Sigmoid colon (tissue), 7 donors: Measurements from ENCODE around the gene SCLY. TPM values are rescaled to one million over a fixed set of nuclear protein-coding genes. Genes with fewer than 3 reads are reported as not detected.

Source experiments
- DNase-seq: peaks from one replicate; pipeline ENCODE4 v3.0.0-alpha.2; 2019
- H3K27ac ChIP-seq, 4 donors: fragments of 200-600 bp; sonication (generic); one replicate each; pipeline ENCODE4 v1.5.1; 2016 to 2019; ENCODE audit warnings: mild to moderate bottlenecking in 1 of 4
- H3K27me3 ChIP-seq, 3 donors: fragments of 200-600 bp; sonication (generic); one replicate each; pipeline ENCODE4 v1.5.1; 2019; ENCODE audit warnings: mild to moderate bottlenecking in 1 of 3
- H3K36me3 ChIP-seq, 4 donors: fragments of 200-600 bp; sonication (generic); one replicate each; pipeline ENCODE4 v1.5.1; 2016 to 2019
- H3K4me1 ChIP-seq, 4 donors: fragments of 200-600 bp; sonication (generic); one replicate each; pipeline ENCODE4 v1.5.1; 2017 to 2019
- H3K4me3 ChIP-seq, 4 donors: fragments of 200-600 bp; sonication (generic); one replicate each; pipeline ENCODE4 v1.5.1; 2017 to 2019; ENCODE audit warnings: mild to moderate bottlenecking in 2 of 4, moderate library complexity in 1 of 4
- H3K9me3 ChIP-seq, 4 donors: fragments of 200-600 bp in 3 of 4; sonication (generic) in 3 of 4; one replicate each; pipeline versions ENCODE4 v1.5.1 to v1.6.1; 2013 to 2019
- EP300 ChIP-seq, 4 donors: sonication (generic); formaldehyde crosslinking; IDR thresholded peaks; one replicate each; pipeline ENCODE4 v1.6.1; 2017; ENCODE audit warnings: antibody characterized with exemption in 4 of 4
- POLR2A ChIP-seq, 2 donors: fragments of 450-650 bp; IDR thresholded peaks; one replicate each; pipeline ENCODE4 v1.6.1; 2016; ENCODE audit warnings: antibody characterized with exemption in 2 of 2, mild to moderate bottlenecking in 2 of 2, moderate library complexity in 2 of 2
- POLR2AphosphoS5 ChIP-seq, 4 donors: sonication (generic); formaldehyde crosslinking; IDR thresholded peaks; one replicate each; pipeline ENCODE4 v1.6.1; 2017; ENCODE audit warnings: antibody characterized with exemption in 4 of 4
- WGBS, 2 donors: extraction: QIAGEN DNeasy Blood & Tissue Kit; methylation state at CpG; one replicate each; pipeline ENCODE4 v1.1.7; 2013; 5-methylcytosine and 5-hydroxymethylcytosine counted together
- intact Hi-C: fragments of 100-400 bp; cut with DNase I; formaldehyde crosslinking; loops from one replicate; pipeline ENCODE4 v1.15.1; 2023
- polyA plus RNA-seq, 3 donors: library from polyadenylated mRNA; stranded (reverse); fragments of 200-250 nt; gene quantifications; one replicate each; pipeline ENCODE4 v1.2.3, GENCODE V29; 2013
- total RNA-seq, 4 donors: library from RNA; depleted of rRNA; stranded (reverse); fragments of >200 nt; gene quantifications; one replicate each; pipeline ENCODE4 v1.1.0, GENCODE V29; 2016
- TF ChIP-seq, protein P1 (sequence below), 4 experiments: fragments of 450-650 bp in 3 of 4; fragments of 200-600 bp in 1 of 4; IDR thresholded peaks; one replicate each; pipeline ENCODE4 v1.5.1; 2016 to 2019; ENCODE audit warnings: antibody characterized with exemption in 4 of 4, mild to moderate bottlenecking in 3 of 4, moderate library complexity in 2 of 4
- donor health status: healthy with polysubstance abuse.
- donor health status: Bipolar disorder and iron deficiency.
- donor health status: healthy.

The SCLY gene
- total and polyA plus RNA-seq, 7 donors, result 5.4 to 19.5 (median 10.9) TPM

DNA sequence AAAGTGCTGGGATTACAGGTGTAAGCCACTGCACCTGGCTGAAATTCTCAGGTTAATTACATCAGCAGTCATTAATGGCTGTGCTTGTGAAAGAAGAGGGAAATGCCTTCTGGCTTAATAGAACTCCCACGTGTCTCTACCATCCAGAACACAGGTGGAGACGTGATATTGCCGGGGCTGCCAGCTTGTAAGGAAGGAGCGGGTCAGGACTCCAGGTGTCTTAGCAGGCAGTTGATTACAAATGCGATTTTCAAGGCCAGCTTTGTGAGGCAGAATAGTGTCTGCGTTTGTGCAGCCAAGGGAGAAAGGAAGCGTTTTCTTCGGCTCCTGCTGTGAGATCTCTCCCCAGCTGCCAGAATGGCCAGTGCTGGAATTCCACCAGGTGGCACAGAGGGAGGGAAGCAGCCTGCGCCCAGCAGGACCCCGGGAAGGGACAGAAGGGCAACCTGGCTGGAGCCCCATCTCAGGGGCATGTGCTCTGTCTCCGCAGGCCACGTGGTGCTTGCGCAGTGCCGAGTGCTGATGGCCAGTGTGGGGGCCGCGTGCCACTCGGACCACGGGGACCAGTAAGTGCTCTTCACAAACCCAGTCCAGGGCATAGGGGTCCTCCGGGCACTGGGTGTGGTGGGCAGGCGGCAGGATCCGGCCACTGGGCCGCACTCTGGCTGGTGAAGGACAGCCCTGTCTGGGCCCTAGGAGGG is 35.7 kb downstream of the SCLY start:
- no peaks in the 10 kb centered on the region for H3K9me3 ChIP-seq
- intact Hi-C loops, result no loop called here
- H3K4me3 ChIP-seq, result no peak overlapping the region
- H3K27me3 ChIP-seq, result no peaks in the 10 kb centered on the region
- no peaks in the 10 kb centered on the region for H3K4me1 ChIP-seq
- no peak overlapping the region for H3K27ac ChIP-seq
- H3K36me3 ChIP-seq, result no peaks in the 10 kb centered on the region
- no peak for DNase-seq
- WGBS, 2 donors, result 86 to 93% methylated on average over 22 of the region's 22 CpGs
- TF ChIP-seq EP300 (IDR thresholded peaks at IDR 0.05) (no peak), POLR2AphosphoS5 (IDR thresholded peaks at IDR 0.05) (no peak), POLR2A (IDR thresholded peaks at IDR 0.05) (no peak)
- TF ChIP-seq, protein P1, sequence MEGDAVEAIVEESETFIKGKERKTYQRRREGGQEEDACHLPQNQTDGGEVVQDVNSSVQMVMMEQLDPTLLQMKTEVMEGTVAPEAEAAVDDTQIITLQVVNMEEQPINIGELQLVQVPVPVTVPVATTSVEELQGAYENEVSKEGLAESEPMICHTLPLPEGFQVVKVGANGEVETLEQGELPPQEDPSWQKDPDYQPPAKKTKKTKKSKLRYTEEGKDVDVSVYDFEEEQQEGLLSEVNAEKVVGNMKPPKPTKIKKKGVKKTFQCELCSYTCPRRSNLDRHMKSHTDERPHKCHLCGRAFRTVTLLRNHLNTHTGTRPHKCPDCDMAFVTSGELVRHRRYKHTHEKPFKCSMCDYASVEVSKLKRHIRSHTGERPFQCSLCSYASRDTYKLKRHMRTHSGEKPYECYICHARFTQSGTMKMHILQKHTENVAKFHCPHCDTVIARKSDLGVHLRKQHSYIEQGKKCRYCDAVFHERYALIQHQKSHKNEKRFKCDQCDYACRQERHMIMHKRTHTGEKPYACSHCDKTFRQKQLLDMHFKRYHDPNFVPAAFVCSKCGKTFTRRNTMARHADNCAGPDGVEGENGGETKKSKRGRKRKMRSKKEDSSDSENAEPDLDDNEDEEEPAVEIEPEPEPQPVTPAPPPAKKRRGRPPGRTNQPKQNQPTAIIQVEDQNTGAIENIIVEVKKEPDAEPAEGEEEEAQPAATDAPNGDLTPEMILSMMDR (IDR thresholded peaks at IDR 0.05), result no peak

DNA sequence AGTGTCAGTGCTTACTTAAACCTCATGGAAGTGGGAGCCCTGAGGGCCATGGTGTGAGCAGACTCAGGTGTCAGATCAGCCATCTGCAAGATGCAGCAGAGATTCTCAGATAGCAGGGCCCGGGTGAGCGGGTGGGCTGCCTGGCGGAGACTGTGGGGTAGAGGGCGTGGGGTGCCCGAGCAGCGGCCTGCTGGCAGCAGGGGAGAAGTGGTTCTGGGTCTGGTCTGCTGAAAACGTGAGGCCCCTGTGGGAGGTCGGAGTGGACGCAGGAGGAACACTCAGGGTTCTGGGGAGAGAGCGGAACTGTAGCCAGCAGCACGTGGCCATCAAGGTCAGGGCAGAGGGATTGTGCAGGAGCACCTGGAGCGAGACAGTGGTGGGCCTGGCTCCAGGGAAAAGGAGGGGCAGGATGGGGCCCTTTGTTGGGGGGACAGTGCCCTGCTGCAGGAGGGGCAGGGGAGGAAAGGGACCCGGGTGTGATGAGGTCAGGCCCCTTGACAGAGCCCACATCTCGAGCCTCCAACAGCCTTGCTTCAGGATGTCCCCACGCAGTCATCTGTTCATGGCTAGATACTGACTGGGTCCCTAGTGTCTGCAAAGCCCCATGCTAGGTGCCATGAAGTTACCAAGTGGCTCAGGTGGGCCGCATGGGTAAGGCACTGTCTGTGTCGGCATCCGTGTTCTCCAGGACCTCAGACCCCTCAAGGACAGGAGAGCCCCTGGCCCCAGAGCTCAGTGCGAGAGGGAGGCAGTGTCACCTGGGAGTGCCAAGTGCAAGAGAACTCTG is 36.6 kb downstream of the SCLY start:
- no peak overlapping the region for H3K27ac ChIP-seq
- TF ChIP-seq, protein P1 (IDR thresholded peaks at IDR 0.05), result no peak
- TF ChIP-seq POLR2A (IDR thresholded peaks at IDR 0.05) (no peak), POLR2AphosphoS5 (IDR thresholded peaks at IDR 0.05) (no peak), EP300 (IDR thresholded peaks at IDR 0.05) (no peak)
- intact Hi-C loops, result no loop called here
- DNase-seq, result no peak
- no peaks in the 10 kb centered on the region for H3K27me3 ChIP-seq
- 88 to 89% methylated on average over 19 of the region's 19 CpGs for WGBS, 2 donors
- no peak overlapping the region for H3K4me3 ChIP-seq
- no peaks in the 10 kb centered on the region for H3K4me1 ChIP-seq
- no peaks in the 10 kb centered on the region for H3K36me3 ChIP-seq
- no peaks in the 10 kb centered on the region for H3K9me3 ChIP-seq

DNA sequence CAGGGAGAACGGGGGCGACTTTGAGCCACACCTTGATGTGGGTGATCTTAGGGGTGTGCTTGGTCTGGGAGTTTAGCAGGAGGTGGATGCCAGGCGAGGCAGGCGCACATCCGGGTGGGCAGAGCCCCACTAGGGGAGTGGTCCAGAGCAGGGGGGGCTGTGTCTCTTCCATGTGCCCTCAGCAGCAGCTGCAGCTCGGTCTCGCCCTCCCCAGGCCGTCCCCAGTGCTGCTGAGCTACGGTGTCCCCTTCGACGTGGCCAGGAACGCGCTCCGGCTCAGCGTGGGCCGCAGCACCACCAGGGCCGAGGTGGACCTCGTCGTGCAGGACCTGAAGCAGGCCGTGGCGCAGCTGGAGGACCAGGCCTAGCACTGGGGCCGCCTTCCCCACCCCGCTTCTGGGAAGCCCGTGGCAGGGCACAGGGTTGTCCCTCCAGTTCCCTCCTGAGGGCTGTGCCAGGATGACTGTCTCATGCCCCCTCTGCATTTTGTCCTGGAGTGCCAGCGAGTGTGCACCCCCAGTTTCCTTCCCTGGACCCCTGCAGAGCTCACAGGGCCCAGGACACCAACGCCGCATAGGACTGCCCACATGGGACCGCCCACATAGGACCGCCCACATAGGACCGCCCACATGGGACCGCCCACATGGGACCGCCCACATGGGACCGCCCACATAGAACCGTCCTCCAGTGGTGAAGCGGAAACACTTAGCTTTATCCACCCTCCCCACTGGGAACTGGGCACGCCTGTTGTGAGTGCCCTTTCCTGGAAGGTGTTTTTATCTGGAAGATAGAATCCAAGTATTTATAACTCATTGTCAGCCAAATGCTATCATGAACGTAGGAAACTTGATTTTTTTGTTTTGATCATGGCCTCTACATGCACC is 37.4 kb downstream of the SCLY start:
- no peaks in the 10 kb centered on the region for H3K4me1 ChIP-seq
- peak overlapping the region in 1 of 4 donors; percentile 20 for H3K27ac ChIP-seq
- intact Hi-C loops, result no loop called here
- H3K4me3 ChIP-seq, result no peak overlapping the region
- H3K27me3 ChIP-seq, result no peaks in the 10 kb centered on the region
- WGBS, 2 donors, result 58 to 79% methylated on average over 37 of the region's 37 CpGs
- no peak for DNase-seq
- TF ChIP-seq POLR2AphosphoS5 (IDR thresholded peaks at IDR 0.05), result peak in 1 of 4 donors; percentile 10
- TF ChIP-seq EP300 (IDR thresholded peaks at IDR 0.05), result no peak
- TF ChIP-seq, protein P1 (IDR thresholded peaks at IDR 0.05), result no peak
- TF ChIP-seq POLR2A (IDR thresholded peaks at IDR 0.05), result no peak
- no peaks in the 10 kb centered on the region for H3K36me3 ChIP-seq
- H3K9me3 ChIP-seq, result no peaks in the 10 kb centered on the region

DNA sequence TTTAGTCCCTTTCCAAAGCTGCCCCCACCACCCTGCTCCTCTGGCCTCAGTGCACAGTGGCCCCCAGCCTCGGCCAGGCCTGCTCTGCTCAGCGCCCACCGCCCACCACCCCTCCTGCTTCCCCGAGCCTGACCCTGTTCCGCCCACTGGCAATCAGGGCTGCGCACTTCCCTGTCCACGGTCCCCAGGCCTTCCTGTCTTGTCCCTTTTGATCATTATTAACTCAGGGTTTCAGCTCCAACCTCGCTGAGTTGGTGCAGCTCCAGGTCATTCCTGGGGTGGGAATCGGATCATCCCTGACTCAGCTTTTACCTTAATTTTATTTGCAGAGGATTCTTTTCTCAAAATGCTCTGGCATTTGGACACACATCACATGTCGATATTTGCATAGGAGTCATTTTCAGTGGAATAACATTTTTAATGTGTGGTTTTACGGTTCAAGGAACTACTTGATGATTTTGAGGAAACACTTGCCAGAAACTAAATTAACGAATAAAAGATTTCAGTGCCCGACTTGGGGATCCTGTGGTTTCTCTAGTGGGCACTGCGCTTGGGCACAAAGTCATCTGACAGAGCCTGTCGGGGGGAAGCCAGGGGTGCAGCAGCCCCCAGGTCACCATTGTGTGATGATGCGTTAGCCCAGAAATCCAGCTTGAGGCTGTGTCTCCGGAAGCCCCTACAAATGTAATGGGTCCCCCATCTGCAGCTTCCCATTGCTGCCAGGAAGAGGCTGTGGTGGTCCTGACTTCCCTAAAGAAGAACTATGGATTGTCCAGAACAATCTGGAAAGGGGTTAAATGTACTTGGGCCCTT is 38.3 kb downstream of the SCLY start:
- WGBS, 2 donors, result 54 to 59% methylated on average over 17 of the region's 17 CpGs
- TF ChIP-seq POLR2AphosphoS5 (IDR thresholded peaks at IDR 0.05) (no peak), POLR2A (IDR thresholded peaks at IDR 0.05) (no peak), EP300 (IDR thresholded peaks at IDR 0.05) (no peak)
- TF ChIP-seq, protein P1 (IDR thresholded peaks at IDR 0.05), result no peak
- DNase-seq, result no peak
- H3K27me3 ChIP-seq, result no peaks in the 10 kb centered on the region
- H3K27ac ChIP-seq, result peak overlapping the region in 1 of 4 donors; percentile 20
- no peaks in the 10 kb centered on the region for H3K9me3 ChIP-seq
- H3K4me1 ChIP-seq, result no peaks in the 10 kb centered on the region
- intact Hi-C loops, result no loop called here
- no peak overlapping the region for H3K4me3 ChIP-seq
- no peaks in the 10 kb centered on the region for H3K36me3 ChIP-seq
